Stomach (tissue), 9 donors: ENCODE results near the gene EEF1A2. TPM values are rescaled to one million over a fixed set of nuclear protein-coding genes. Genes with fewer than 3 reads are reported as not detected.

ENCODE experiments used
- DNase-seq, 2 donors: peaks; one replicate each; pipeline versions ENCODE4 v3.0.0 to v3.0.0-alpha.2; 2013 to 2019
- H3K27ac ChIP-seq, 5 donors: fragments of 200-600 bp in 4 of 5; sonication (generic) in 4 of 5; one replicate each; pipeline ENCODE4 v1.5.1; 2013 to 2019; ENCODE audit warnings: mild to moderate bottlenecking in 1 of 5, moderate library complexity in 1 of 5
- H3K27me3 ChIP-seq, 3 donors: fragments of 200-600 bp; sonication (generic); one replicate each; pipeline ENCODE4 v1.5.1; 2017 to 2019; ENCODE audit warnings: mixed run types in 1 of 3
- H3K36me3 ChIP-seq, 4 donors: fragments of 200-600 bp; sonication (generic); 1 replicate in 3 of 4; 2 replicates in 1 of 4; pipeline ENCODE4 v1.5.1; 2016 to 2019
- H3K4me1 ChIP-seq, 4 donors: fragments of 200-600 bp; sonication (generic); one replicate each; pipeline ENCODE4 v1.5.1; 2016 to 2019
- H3K4me3 ChIP-seq, 4 donors: fragments of 200-600 bp; sonication (generic) in 3 of 4; one replicate each; pipeline ENCODE4 v1.5.1; 2016 to 2019; ENCODE audit warnings: mild to moderate bottlenecking in 1 of 4
- H3K9me3 ChIP-seq, 4 donors: fragments of 200-600 bp; sonication (generic); one replicate each; pipeline ENCODE4 v1.5.1; 2016 to 2019
- CTCF ChIP-seq, 7 experiments: fragments of 450-650 bp in 4 of 7; fragments of 200-600 bp in 3 of 7; sonication (generic) in 3 of 7; IDR thresholded peaks; one replicate each; pipeline ENCODE4 v1.5.1; 2016 to 2019; ENCODE audit warnings: antibody characterized with exemption in 7 of 7, control low read depth in 2 of 7, mild to moderate bottlenecking in 1 of 7
- EP300 ChIP-seq: sonication (generic); formaldehyde crosslinking; IDR thresholded peaks from one replicate; pipeline ENCODE4 v1.6.1; 2017; ENCODE audit warnings: antibody characterized with exemption
- POLR2A ChIP-seq, 4 donors: fragments of 450-650 bp; IDR thresholded peaks; one replicate each; pipeline ENCODE4 v1.6.1; 2016; ENCODE audit warnings: antibody characterized with exemption in 4 of 4, control low read depth in 2 of 4, mild to moderate bottlenecking in 1 of 4, moderate library complexity in 1 of 4
- POLR2AphosphoS5 ChIP-seq, 3 donors: sonication (generic); formaldehyde crosslinking; IDR thresholded peaks; one replicate each; pipeline ENCODE4 v1.6.1; 2016; ENCODE audit warnings: antibody characterized with exemption in 3 of 3
- WGBS, 5 donors: extraction: QIAGEN DNeasy Blood & Tissue Kit in 3 of 5; methylation state at CpG; one replicate each; pipeline versions ENCODE4 v1.1.5 to v1.1.7; 2013 to 2018; 5-methylcytosine and 5-hydroxymethylcytosine counted together
- intact Hi-C: fragments of 100-400 bp; cut with DNase I; formaldehyde crosslinking; loops from one replicate; pipeline ENCODE4 v1.15.1; 2023; ENCODE audit warnings: low total_unique reads
- polyA plus RNA-seq, 3 donors: library from polyadenylated mRNA; stranded (reverse); fragments of 200-250 nt; gene quantifications; one replicate each; pipeline ENCODE4 v1.2.3, GENCODE V29; 2013
- total RNA-seq, 5 donors: library from RNA; depleted of rRNA; stranded (reverse); fragments of >200 nt; gene quantifications; one replicate each; pipeline versions ENCODE4 v1.1.0 to v1.2.3, GENCODE V29; 2014 to 2016
- donor health status: healthy with polysubstance abuse.
- donor health status: Bipolar disorder and iron deficiency.
- donor health status: healthy.

The EEF1A2 gene
- total and polyA plus RNA-seq, 8 donors = 0.58 to 64.8 (median 23.8) TPM; not detected in 1

GRCh38 chr20:63447320-63447719 is 51.6 kb downstream of the EEF1A2 start:
- intact Hi-C loops = no loop called here
- no peaks in the 10 kb centered on the region for H3K36me3 ChIP-seq
- no peaks in the 10 kb centered on the region for H3K9me3 ChIP-seq
- peaks cover 0 to 81% (median 40%) of the 10 kb centered on the region in 3 donors for H3K27me3 ChIP-seq
- TF ChIP-seq CTCF (IDR thresholded peaks at IDR 0.05) (no peak), POLR2A (IDR thresholded peaks at IDR 0.05) (no peak), EP300 (no peak)
- no peak for DNase-seq
- no peak overlapping the region for H3K27ac ChIP-seq
- 71 to 80% (median 78%) methylated on average over 16 of the region's 16 CpGs for WGBS, 5 donors
- no peak overlapping the region for H3K4me3 ChIP-seq
- no peaks in the 10 kb centered on the region for H3K4me1 ChIP-seq

DNA sequence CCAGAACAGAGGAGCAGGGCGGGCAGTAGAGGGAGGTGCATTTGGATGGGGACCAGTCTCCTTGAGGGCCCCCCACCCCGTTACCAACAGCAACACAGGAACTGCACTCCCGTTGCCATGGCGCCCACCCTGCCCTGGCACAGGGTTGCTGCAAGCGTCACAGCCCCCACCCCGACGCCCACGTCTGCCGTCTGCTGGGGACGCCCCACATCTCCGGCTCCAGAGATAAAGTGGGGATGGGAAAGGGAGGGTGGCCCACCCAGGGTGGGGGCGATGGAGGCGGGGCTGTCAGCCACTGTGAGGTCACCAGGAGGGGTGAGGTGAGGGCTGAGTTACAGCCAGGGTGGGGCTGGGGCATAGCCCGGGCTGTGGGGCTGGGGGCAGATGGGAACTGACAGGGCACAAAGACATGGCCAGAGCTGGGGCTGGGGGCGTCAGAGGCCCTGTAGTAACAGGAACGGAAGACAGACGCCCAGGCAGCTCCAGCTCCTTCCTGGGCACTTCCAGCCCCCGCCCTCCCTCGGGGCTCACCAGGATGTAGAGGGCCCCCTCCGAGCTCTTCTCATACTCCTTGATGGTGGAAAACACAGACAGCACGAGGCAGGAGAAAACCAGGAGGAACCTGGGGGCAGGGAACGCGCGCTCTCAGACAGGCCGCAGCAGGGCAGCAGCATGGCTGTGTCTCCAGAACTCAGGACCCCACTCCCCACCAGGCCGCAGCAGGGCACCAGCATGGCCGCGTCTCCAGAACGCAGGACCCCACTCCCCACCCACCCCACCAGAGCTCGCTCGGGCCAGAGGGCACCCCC is 52.5 kb downstream of the EEF1A2 start:
- Histone ChIP-seq H3K27ac (no peak overlapping the region), H3K36me3 (no peaks in the 10 kb centered on the region), H3K9me3 (no peaks in the 10 kb centered on the region), H3K4me1 (no peaks in the 10 kb centered on the region), H3K4me3 (no peak overlapping the region), H3K27me3 (peaks cover 0 to 81% (median 32%) of the 10 kb centered on the region in 3 donors)
- intact Hi-C loops = no loop called here
- peak in 1 of 2 donors; percentile 72 for DNase-seq
- TF ChIP-seq POLR2AphosphoS5 (IDR thresholded peaks at IDR 0.05) (no peak), EP300 (no peak), CTCF (IDR thresholded peaks at IDR 0.05) (no peak), POLR2A (IDR thresholded peaks at IDR 0.05) (no peak)
- 44 to 60% (median 56%) methylated on average over 11 to 31 of the region's 31 CpGs for WGBS, 5 donors

GRCh38 chr20:63445075-63445734 is 53.7 kb downstream of the EEF1A2 start:
- TF ChIP-seq EP300 (no peak), POLR2A (IDR thresholded peaks at IDR 0.05) (no peak), POLR2AphosphoS5 (IDR thresholded peaks at IDR 0.05) (no peak), CTCF (IDR thresholded peaks at IDR 0.05) (no peak)
- intact Hi-C loops = no loop called here
- Histone ChIP-seq H3K36me3 (no peaks in the 10 kb centered on the region), H3K4me3 (no peak overlapping the region), H3K27ac (no peak overlapping the region), H3K4me1 (no peaks in the 10 kb centered on the region), H3K9me3 (no peaks in the 10 kb centered on the region), H3K27me3 (peaks cover 0 to 79% (median 31%) of the 10 kb centered on the region in 3 donors)
- DNase-seq = no peak
- 71 to 85% (median 81%) methylated on average over 13 to 15 of the region's 15 CpGs for WGBS, 5 donors

DNA sequence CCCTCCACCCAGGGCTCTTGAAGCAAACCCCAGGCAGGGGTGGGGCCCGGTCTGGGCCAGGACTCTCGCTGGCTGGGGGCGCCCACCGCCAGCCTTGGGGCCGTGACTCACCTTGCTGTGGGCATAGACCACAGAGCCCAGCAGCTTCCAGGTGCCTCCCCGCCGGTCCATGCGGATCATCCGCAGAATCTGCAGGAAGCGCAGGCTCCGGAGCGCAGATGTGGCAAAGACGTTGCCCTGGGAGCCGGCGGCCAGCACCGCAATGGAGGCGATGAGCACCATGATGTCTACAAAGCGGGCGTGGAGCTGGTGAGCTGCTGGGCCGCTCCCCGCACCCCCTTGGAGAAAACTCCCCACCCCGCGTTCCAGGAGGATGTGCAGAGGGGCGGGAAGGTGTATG is 54.3 kb downstream of the EEF1A2 start:
- no peak for TF ChIP-seq POLR2AphosphoS5 (IDR thresholded peaks at IDR 0.05)
- TF ChIP-seq EP300 = no peak
- TF ChIP-seq CTCF (IDR thresholded peaks at IDR 0.05) = no peak
- no peak for TF ChIP-seq POLR2A (IDR thresholded peaks at IDR 0.05)
- Histone ChIP-seq H3K27me3 (peaks cover 0 to 79% (median 34%) of the 10 kb centered on the region in 3 donors), H3K36me3 (no peaks in the 10 kb centered on the region), H3K4me1 (no peaks in the 10 kb centered on the region), H3K27ac (no peak overlapping the region), H3K9me3 (no peaks in the 10 kb centered on the region), H3K4me3 (no peak overlapping the region)
- WGBS, 5 donors = 90 to 93% (median 92%) methylated on average over 15 to 24 of the region's 24 CpGs
- intact Hi-C loops = no loop called here
- no peak for DNase-seq
